SU-DHL-6 (cell line): Measurements from ENCODE around the gene CCDC27.

Experiments used
- EZH2phosphoT487 ChIP-seq: fragments of 200-600 bp; sonication (generic), shearing (Covaris generic); conservative IDR thresholded peaks from 2 replicates; pipeline ENCODE4 v1.6.1; 2018; ENCODE audit warnings: mild to moderate bottlenecking, antibody characterized with exemption, low read length, moderate library complexity, mixed read lengths
- TF ChIP-seq, protein P1 (sequence below): fragments of 200-600 bp; sonication (generic); IDR thresholded peaks from one replicate; pipeline ENCODE4 v1.5.1; 2017; ENCODE audit warnings: antibody characterized with exemption, mild to moderate bottlenecking, low read length, moderate library complexity; ENCODE audit not compliant: insufficient read depth, poor library complexity, severe bottlenecking

DNA sequence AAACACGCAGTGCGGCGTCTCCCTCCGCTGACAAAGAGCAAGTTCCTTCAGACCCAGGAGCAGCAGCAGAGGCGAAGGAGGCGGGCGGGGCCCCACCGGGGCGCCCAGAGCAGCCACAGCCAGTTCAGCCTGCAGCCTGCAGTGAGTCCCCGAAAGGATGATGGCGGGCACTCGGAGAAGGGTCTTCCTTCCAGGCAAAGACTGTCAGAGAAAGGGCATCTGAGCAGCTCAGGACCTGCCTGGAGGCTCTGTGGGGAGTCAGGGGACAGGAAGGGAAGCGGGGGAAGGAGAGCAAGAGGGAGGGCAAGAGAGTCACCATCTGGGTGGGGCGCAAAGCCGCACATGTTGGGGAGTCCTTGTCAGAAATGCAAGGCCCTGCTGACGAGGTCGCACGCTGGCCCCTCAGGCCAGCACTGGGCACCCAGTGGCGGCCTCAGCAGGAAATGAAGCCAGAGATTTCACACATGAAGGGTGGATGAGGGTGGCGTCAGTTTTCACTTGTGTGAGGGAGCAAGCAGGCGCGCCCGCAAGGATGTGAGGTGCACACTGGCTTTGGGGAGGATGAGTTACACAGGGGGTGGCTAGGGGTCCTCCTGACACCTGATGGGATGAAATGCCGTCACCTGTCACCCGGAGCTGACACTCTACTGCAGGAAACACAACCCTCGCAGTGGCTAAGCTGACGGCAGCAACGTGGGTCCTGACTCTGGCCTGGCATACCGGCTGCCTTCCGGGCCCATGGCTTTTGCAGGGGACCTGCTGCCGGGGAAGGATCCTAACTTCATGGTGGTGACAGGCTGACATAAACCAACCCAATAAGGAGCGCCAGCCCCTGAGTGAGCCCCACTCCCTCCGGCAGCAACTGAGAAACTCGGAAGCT, 37.4 kb downstream of the CCDC27 start:
- TF ChIP-seq, protein P1, sequence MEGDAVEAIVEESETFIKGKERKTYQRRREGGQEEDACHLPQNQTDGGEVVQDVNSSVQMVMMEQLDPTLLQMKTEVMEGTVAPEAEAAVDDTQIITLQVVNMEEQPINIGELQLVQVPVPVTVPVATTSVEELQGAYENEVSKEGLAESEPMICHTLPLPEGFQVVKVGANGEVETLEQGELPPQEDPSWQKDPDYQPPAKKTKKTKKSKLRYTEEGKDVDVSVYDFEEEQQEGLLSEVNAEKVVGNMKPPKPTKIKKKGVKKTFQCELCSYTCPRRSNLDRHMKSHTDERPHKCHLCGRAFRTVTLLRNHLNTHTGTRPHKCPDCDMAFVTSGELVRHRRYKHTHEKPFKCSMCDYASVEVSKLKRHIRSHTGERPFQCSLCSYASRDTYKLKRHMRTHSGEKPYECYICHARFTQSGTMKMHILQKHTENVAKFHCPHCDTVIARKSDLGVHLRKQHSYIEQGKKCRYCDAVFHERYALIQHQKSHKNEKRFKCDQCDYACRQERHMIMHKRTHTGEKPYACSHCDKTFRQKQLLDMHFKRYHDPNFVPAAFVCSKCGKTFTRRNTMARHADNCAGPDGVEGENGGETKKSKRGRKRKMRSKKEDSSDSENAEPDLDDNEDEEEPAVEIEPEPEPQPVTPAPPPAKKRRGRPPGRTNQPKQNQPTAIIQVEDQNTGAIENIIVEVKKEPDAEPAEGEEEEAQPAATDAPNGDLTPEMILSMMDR, result no peak
- TF ChIP-seq EZH2phosphoT487, result no peak
